ENCODE results near the gene ROR1. TPM values are rescaled to one million over a fixed set of nuclear protein-coding genes. Genes with fewer than 3 reads are reported as not detected.

Gene ROR1
- total and polyA plus RNA-seq, 9 of the 15 experiments (the other 6 are each of a cell fraction or from before 2014, with no cell fraction given) = 0.02 TPM; not detected in 8

DNA sequence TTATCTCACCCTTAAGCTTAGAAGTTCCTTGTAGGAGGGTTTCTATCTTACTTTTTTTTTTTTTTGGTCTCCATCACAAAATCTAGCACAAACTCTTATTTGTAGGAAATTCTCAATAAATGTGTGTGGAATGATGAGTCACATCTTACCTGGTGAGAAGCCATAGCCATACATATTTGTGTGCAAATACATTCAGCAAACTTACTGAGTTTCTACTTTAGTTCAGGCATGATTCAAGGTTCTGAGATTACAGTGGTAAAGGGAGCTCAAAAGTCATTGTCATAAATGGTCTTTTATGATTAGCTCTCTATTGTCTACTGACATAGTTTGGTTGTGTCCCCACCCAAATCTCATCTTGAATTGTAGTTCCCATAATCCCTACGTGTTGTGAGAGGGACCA, 236.5 kb downstream of the ROR1 start:
- FAIRE-seq (no peak), DNase-seq (ENCODE audit: extremely low read depth in 1 of 4, low spot score in 3 of 4) (no peak), ATAC-seq (no peak)
- ChIA-PET POLR2A (no interaction called here), CTCF (ENCODE audit: low intra/inter-chr PET ratio) (no interaction called here)
- no TSS peak for BruUV-seq (replicated peaks)
- Histone ChIP-seq H3K36me3 (ENCODE audit: control insufficient read depth, insufficient read depth, low read length) (no peaks in the 10 kb centered on the region), H3K4me2 (ENCODE audit: insufficient read depth, low read length) (no peak overlapping the region), H3K79me2 (ENCODE audit: control insufficient read depth, insufficient read depth, low read length) (no peaks in the 10 kb centered on the region), H3K27ac (ENCODE audit: extremely low read depth, low read depth, low read length) (no peak overlapping the region), H3K27me3 (ENCODE audit: control insufficient read depth in 2 of 2, insufficient read depth in 2 of 2, low read length in 2 of 2) (no peaks in the 10 kb centered on the region), H4K20me1 (replicated peaks; ENCODE audit: control insufficient read depth, insufficient read depth, low read length) (no peaks in the 10 kb centered on the region), H2AFZ (ENCODE audit: low read depth, low read length) (no peak overlapping the region), H3K4me3 (no peak overlapping the region), H3K4me1 (replicated peaks in 1 of 2; ENCODE audit: control insufficient read depth in 2 of 2, insufficient read depth in 2 of 2, low read length in 2 of 2) (no peaks in the 10 kb centered on the region; a peak in 1 of 5 replicates), H3K9me3 (replicated peaks; ENCODE audit: control insufficient read depth, insufficient read depth, low read depth, low read length) (no peaks in the 10 kb centered on the region), H3K9ac (ENCODE audit: insufficient read depth in 1 of 2, low read depth in 2 of 2, low read length in 2 of 2) (no peak overlapping the region), H3K9me1 (ENCODE audit: control insufficient read depth, insufficient read depth, low read length) (no peaks in the 10 kb centered on the region)
- intact Hi-C loops (cut with micrococcal nuclease) = no loop called here
- WGBS (ENCODE audit: insufficient coverage, low coverage, missing lambda C conversion rate) = 0% methylated on average over 1 of the region's 1 CpG
- in situ Hi-C loops (cut with MboI) = no loop called here
- TF ChIP-seq TSC22D4 (tag; IDR thresholded peaks at IDR 0.05) = no peak
- TF ChIP-seq BCLAF1 (IDR thresholded peaks at IDR 0.05; ENCODE audit: borderline replicate concordance in 1 of 2, control insufficient read depth in 1 of 2, low read depth in 2 of 2, low read length in 1 of 2) = no peak
- no peak for TF ChIP-seq RFX7 (CRISPR knock-in tag; IDR thresholded peaks at IDR 0.05)
- TF ChIP-seq, protein P1, sequence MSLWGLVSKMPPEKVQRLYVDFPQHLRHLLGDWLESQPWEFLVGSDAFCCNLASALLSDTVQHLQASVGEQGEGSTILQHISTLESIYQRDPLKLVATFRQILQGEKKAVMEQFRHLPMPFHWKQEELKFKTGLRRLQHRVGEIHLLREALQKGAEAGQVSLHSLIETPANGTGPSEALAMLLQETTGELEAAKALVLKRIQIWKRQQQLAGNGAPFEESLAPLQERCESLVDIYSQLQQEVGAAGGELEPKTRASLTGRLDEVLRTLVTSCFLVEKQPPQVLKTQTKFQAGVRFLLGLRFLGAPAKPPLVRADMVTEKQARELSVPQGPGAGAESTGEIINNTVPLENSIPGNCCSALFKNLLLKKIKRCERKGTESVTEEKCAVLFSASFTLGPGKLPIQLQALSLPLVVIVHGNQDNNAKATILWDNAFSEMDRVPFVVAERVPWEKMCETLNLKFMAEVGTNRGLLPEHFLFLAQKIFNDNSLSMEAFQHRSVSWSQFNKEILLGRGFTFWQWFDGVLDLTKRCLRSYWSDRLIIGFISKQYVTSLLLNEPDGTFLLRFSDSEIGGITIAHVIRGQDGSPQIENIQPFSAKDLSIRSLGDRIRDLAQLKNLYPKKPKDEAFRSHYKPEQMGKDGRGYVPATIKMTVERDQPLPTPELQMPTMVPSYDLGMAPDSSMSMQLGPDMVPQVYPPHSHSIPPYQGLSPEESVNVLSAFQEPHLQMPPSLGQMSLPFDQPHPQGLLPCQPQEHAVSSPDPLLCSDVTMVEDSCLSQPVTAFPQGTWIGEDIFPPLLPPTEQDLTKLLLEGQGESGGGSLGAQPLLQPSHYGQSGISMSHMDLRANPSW (CRISPR knock-in tag; IDR thresholded peaks at IDR 0.05) = no peak
- no peak for TF ChIP-seq E2F8 (IDR thresholded peaks at IDR 0.05; ENCODE audit: low read depth, partially characterized antibody)
- no peak for TF ChIP-seq ILK (tag; IDR thresholded peaks at IDR 0.05; ENCODE audit: borderline replicate concordance, low read depth)
- TF ChIP-seq RBFOX2 (IDR thresholded peaks at IDR 0.05; ENCODE audit: low read depth, low read length) = no peak
- TF ChIP-seq, protein P2, sequence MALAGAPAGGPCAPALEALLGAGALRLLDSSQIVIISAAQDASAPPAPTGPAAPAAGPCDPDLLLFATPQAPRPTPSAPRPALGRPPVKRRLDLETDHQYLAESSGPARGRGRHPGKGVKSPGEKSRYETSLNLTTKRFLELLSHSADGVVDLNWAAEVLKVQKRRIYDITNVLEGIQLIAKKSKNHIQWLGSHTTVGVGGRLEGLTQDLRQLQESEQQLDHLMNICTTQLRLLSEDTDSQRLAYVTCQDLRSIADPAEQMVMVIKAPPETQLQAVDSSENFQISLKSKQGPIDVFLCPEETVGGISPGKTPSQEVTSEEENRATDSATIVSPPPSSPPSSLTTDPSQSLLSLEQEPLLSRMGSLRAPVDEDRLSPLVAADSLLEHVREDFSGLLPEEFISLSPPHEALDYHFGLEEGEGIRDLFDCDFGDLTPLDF (CRISPR knock-in tag; IDR thresholded peaks at IDR 0.05) = no peak
- no peak for TF ChIP-seq SAFB2 (IDR thresholded peaks at IDR 0.05; ENCODE audit: borderline replicate concordance, low read depth, low read length, severe bottlenecking)
- no peak for TF ChIP-seq ZNF232 (CRISPR knock-in tag; IDR thresholded peaks at IDR 0.05)
